NCI-H2196 treated with DMSO at 0.1 percent for 48 hours (cell line): ENCODE results near the gene HMGA1.

Experiments used
- DNase-seq: peaks from one replicate; lab custom pipeline; 2025; ENCODE audit not compliant: unreplicated experiment; lab: John Stamatoyannopoulos, UW

HMGA1 gene

GRCh38 chr6:34223956-34224940 is 12.4 kb upstream of the HMGA1 start:
- peak; percentile 83 for DNase-seq

- DNase-seq: no peak
Measured at GRCh38 chr6:34225551-34225950, 11.1 kb upstream of the HMGA1 start.

- no peak for DNase-seq
Measured at GRCh38 chr6:34226066-34226465, 10.6 kb upstream of the HMGA1 start.

- no peak for DNase-seq
Measured at GRCh38 chr6:34226731-34227586, 9.7 kb upstream of the HMGA1 start.

GRCh38 chr6:34227761-34228421 is 8.8 kb upstream of the HMGA1 start:
- DNase-seq: no peak

- DNase-seq: no peak
Measured at GRCh38 chr6:34229877-34230276, 6.8 kb upstream of the HMGA1 start.

- no peak for DNase-seq
Measured at GRCh38 chr6:34230653-34231371, 5.9 kb upstream of the HMGA1 start.

GRCh38 chr6:34231566-34232336 is 4.9 kb upstream of the HMGA1 start:
- no peak for DNase-seq

- no peak for DNase-seq
Measured at GRCh38 chr6:34232901-34233300, 3.8 kb upstream of the HMGA1 start.

GRCh38 chr6:34233867-34234266 is 2.8 kb upstream of the HMGA1 start:
- DNase-seq: no peak

- no peak for DNase-seq
Measured at GRCh38 chr6:34234667-34235306, 1.9 kb upstream of the HMGA1 start.

- no peak for DNase-seq
Measured at GRCh38 chr6:34235307-34236130, 1.2 kb upstream of the HMGA1 start.

- DNase-seq: no peak
Measured at GRCh38 chr6:34236131-34236442, 586 bp upstream of the HMGA1 start.

- no peak for DNase-seq
Measured at GRCh38 chr6:34237316-34237721, 646 bp downstream of the HMGA1 start.

- no peak for DNase-seq
Measured at GRCh38 chr6:34237722-34238584, 1.3 kb downstream of the HMGA1 start.

- no peak for DNase-seq
Measured at GRCh38 chr6:34238585-34239499, 2.2 kb downstream of the HMGA1 start.

GRCh38 chr6:34239500-34239825 is 2.8 kb downstream of the HMGA1 start:
- no peak for DNase-seq
